HFF-Myc (cell line): ENCODE results near the gene CSMD2.

Source experiments
- DNase-seq: peaks from one replicate; pipeline ENCODE4 v3.0.0-alpha.2; 2011; ENCODE audit warnings: low read depth; ENCODE audit errors: extremely low read depth
- H3K4me3 ChIP-seq: replicated peaks from 2 replicates; pipeline ENCODE4 v1.5.1; 2011; ENCODE audit warnings: low read depth, mild to moderate bottlenecking, control low read depth, low read length
- CTCF ChIP-seq: IDR thresholded peaks from 2 replicates; pipeline ENCODE4 v1.5.1; 2012; ENCODE audit warnings: mild to moderate bottlenecking, low read depth, low read length, control low read depth; ENCODE audit errors: missing control alignments

The CSMD2 gene

DNA sequence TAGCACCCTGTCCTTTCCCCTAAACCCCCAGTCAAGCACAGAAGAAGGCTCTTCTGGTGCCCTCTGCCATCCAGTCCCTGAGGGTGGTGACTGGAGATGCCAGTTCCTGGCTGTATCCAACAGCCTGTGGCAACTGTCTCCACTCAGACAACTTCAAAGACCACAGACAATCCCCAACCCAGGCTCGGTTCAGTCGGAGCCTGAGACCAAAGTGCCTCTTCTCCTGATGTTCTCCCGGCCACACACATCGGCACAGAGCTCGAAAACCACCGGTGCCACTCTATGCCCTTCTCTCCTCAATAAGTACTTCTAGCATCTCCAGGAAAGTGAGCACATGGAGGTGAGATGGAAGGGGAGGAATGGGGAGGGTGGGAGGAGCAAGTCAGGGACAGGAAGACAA lies 340.7 kb downstream of the CSMD2 start:
- no peak for DNase-seq
- no peak for TF ChIP-seq CTCF
- H3K4me3 ChIP-seq, result no peak overlapping the region

GRCh38 chr1:33823830-33824229 lies 341.2 kb downstream of the CSMD2 start:
- no peak for TF ChIP-seq CTCF
- no peak overlapping the region for H3K4me3 ChIP-seq
- no peak for DNase-seq

DNA sequence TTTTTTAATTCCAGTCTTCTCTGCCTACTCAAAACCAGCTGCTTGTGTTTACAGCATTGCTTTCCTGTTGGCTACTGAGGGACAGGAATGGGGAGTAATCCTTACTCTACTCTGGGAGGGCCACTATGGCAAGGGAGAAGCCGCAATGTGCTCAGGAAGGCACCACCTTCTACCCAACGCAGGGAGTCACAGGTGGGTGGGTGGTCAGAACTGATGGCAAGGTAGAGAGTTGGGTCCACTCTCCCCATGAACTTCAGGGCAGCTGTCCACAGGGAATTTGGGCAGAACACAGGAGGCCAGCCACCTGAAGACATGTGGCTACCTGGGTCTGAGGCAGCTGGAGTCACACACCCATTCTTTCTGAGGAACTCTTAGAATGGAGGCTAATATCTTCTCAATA lies 341.6 kb downstream of the CSMD2 start:
- no peak for TF ChIP-seq CTCF
- no peak overlapping the region for H3K4me3 ChIP-seq
- DNase-seq, result no peak

GRCh38 chr1:33822396-33822795 lies 342.6 kb downstream of the CSMD2 start:
- no peak overlapping the region for H3K4me3 ChIP-seq
- no peak for TF ChIP-seq CTCF
- DNase-seq, result no peak

DNA sequence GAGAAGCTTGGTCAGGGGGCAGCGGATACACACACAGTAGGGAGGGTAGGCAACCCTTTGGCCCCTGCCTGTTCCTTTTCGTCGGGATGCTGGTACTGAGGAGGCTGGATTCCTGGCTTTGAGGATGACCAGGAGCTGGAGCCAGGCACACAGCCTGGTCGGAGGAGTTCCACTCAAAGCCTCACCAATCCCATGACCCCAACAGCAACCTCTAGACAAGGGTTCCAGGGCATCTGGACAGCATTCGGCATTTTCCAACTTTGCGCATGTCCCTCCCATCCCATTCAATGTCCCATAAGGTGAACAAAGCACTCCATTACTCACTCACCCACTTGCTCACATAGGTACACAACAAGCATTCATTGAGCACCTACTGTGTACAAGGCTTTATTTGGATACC lies 343.7 kb downstream of the CSMD2 start:
- TF ChIP-seq CTCF, result no peak
- no peak overlapping the region for H3K4me3 ChIP-seq
- no peak for DNase-seq

DNA sequence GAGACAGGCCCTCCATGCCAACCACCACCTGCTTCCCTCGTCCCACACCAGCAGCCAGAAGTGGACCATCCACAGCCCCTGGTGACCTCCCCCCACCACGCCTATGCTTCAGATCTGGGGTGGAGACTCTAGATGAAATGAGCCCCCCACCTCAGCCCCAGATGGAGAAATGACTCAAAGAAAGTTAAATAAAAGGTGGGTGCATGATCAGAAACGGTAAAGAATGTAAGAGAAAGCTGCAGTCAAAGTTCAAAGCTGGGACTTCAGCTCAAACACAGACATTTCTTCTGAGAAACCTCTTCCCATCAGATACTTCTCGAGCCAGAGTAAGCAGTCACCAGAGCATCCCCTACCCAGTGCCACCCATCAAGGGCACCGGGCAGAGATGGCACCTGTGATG lies 344.2 kb downstream of the CSMD2 start:
- no peak for DNase-seq
- no peak overlapping the region for H3K4me3 ChIP-seq
- no peak for TF ChIP-seq CTCF

DNA sequence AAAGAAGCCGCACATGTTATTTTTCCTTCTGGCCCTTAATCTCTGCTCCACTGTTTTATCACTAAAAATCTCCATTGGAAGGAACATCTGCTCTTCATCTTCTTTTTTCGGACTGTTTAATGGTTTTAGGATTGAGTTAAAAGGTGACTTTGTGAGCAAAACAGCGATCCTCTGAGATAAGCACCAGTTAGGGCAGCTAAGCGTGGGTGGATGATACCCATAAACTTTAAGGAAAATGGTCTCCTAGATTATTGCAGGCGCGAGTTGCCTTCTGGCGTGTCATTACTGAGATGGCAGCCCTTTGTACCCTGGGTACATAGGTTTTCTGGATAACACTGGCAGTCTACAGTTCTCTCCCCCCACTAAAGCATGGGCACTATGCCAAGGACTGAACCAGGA lies 345.1 kb downstream of the CSMD2 start:
- no peak for TF ChIP-seq CTCF
- no peak for DNase-seq
- no peak overlapping the region for H3K4me3 ChIP-seq
